AG04449 (cell line): ENCODE data around the gene EMP2.
A peak's percentile ranks its signal among the peaks of the same experiment; 100 is the strongest.
"Not testable (repeated sequence)": the region's sequence is repeated elsewhere in the genome, so short reads cannot be mapped to it uniquely, and the experiment has no call there.

Source experiments
- CTCF ChIA-PET: fragments of 350-600 bp; formaldehyde crosslinking; extraction: SDS; loops from one replicate; lab custom pipeline; 2021; ENCODE audit warnings: antibody characterized with exemption; lab: Yijun Ruan, JAX
- POLR2A ChIA-PET: fragments of 400-600, 350-600 bp; formaldehyde crosslinking; extraction: SDS; loops from one replicate; lab custom pipeline; 2020; ENCODE audit warnings: antibody characterized with exemption, inconsistent platforms; lab: Yijun Ruan, JAX
- DNase-seq: peaks from one replicate; pipeline ENCODE4 v3.0.0-alpha.2; 2010; ENCODE audit warnings: low read depth, low spot score
- H3K4me3 ChIP-seq: 2 replicates; pipeline ENCODE4 v1.5.1; 2011; ENCODE audit warnings: low read depth, mild to moderate bottlenecking, control low read depth, low read length
- CTCF ChIP-seq: IDR thresholded peaks from one replicate; pipeline ENCODE4 v1.5.1; 2011; ENCODE audit warnings: mild to moderate bottlenecking, moderate library complexity, low read length, control low read depth, inconsistent platforms; ENCODE audit not compliant: insufficient read depth; ENCODE audit errors: missing control alignments

The EMP2 gene

GRCh38 chr16:10517868-10518267, 62.5 kb downstream of the EMP2 start:
- no peak for DNase-seq
- CTCF ChIA-PET: interaction anchor here (2.0 to 6.1 kb wide), 2 partner anchors 220 to 401 kb away, joined by 5 to 242 read pairs; no protein-coding TSS in a partner anchor
- POLR2A ChIA-PET: no interaction called here

GRCh38 chr16:10514369-10515055, 65.9 kb downstream of the EMP2 start:
- no peak overlapping the region for H3K4me3 ChIP-seq
- CTCF ChIA-PET: interaction anchor here (0.6 to 6.1 kb wide), 27 partner anchors 9 to 411 kb away, joined by 3 to 242 read pairs (median 4); partner anchors contain the start of gene NUBP1
- POLR2A ChIA-PET: interaction anchor here (0.7 kb wide), 1 partner anchor 230 kb away, joined by 3 read pairs; no protein-coding TSS in a partner anchor
- DNase-seq: peak; percentile 34
- TF ChIP-seq CTCF: peak; percentile 43

More at GRCh38 chr16:10517868-10518267, 62.5 kb downstream of the EMP2 start:
- TF ChIP-seq CTCF: no peak
- H3K4me3 ChIP-seq: no peak overlapping the region

- CTCF ChIA-PET: interaction anchor here (0.6 to 5.5 kb wide), 5 partner anchors 64 to 1253 kb away, joined by 3 to 62 read pairs (median 12); no protein-coding TSS in a partner anchor
- H3K4me3 ChIP-seq: no peak overlapping the region
- no peak for TF ChIP-seq CTCF
- no peak for DNase-seq
- POLR2A ChIA-PET: no interaction called here
Measured at GRCh38 chr16:10511829-10512228, 68.6 kb downstream of the EMP2 start.

GRCh38 chr16:10510279-10510678, 70.1 kb downstream of the EMP2 start:
- no peak for DNase-seq
- TF ChIP-seq CTCF: no peak
- no peak overlapping the region for H3K4me3 ChIP-seq
- POLR2A ChIA-PET: no interaction called here
- CTCF ChIA-PET: interaction anchor here (0.8 to 5.5 kb wide), 16 partner anchors 10 to 1943 kb away, joined by 3 to 62 read pairs (median 6); no protein-coding TSS in a partner anchor

- ChIA-PET POLR2A (no interaction called here), CTCF (interaction anchor here (0.6 to 5.5 kb wide), 19 partner anchors 9 to 1942 kb away, joined by 3 to 62 read pairs (median 6); no protein-coding TSS in a partner anchor)
- DNase-seq: peak; percentile 42
- no peak overlapping the region for H3K4me3 ChIP-seq
- peak; percentile 70 for TF ChIP-seq CTCF
Measured at GRCh38 chr16:10509534-10510025, 70.8 kb downstream of the EMP2 start.

DNA sequence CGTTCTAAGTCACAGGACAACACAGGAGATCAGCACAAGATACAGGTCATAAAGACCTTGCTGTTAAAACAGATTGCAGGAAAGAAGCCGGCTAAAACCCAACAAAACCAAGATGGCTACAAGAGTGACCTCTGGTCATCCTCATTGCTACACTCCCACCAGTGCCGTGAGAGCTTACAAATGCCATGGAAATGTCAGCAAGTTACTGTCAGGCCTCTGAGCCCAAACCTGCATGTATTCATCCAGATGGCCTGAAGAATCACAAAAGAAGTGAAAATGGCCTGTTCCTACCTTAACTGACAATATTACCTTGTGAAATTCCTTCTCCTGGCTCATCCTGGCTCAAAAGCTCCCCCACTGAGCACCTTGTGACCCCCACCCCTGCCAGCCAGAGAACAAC, 75.1 kb downstream of the EMP2 start:
- CTCF ChIA-PET: interaction anchor here (2.4 kb wide), 1 partner anchor 8 kb away, joined by 6 read pairs; no protein-coding TSS in a partner anchor
- POLR2A ChIA-PET, H3K4me3 ChIP-seq, DNase-seq: not testable (repeated sequence)
